Neural cell (in vitro differentiated cells): Measurements from ENCODE around the gene MYEOV.

Experiments
- CTCF ChIP-seq: fragments of 450-650 bp; IDR thresholded peaks from 2 replicates; pipeline ENCODE4 v1.5.1; 2014; ENCODE audit warnings: antibody characterized with exemption, mild to moderate bottlenecking, moderate library complexity; ENCODE audit not compliant: poor library complexity, severe bottlenecking
- EP300 ChIP-seq: fragments of 450-650 bp; conservative IDR thresholded peaks from 2 replicates; pipeline ENCODE4 v1.6.1; 2014; ENCODE audit warnings: antibody characterized with exemption, mild to moderate bottlenecking, moderate library complexity; ENCODE audit not compliant: poor library complexity, severe bottlenecking
- RAD21 ChIP-seq: fragments of 450-650 bp; conservative IDR thresholded peaks from 2 replicates; pipeline ENCODE4 v1.6.1; 2014; ENCODE audit warnings: antibody characterized with exemption, mild to moderate bottlenecking, moderate library complexity
- SMC3 ChIP-seq: fragments of 450-650 bp; conservative IDR thresholded peaks from 2 replicates; pipeline ENCODE4 v1.6.1; 2014; ENCODE audit warnings: antibody characterized with exemption, mild to moderate bottlenecking, moderate library complexity; ENCODE audit not compliant: poor library complexity
- TAF1 ChIP-seq: IDR thresholded peaks from 2 replicates; pipeline ENCODE4 v1.6.1; 2012; ENCODE audit warnings: low read depth

- TF ChIP-seq CTCF (no peak), TAF1 (no peak), RAD21 (no peak), EP300 (no peak), SMC3 (no peak)
Measured at GRCh38 chr11:69267395-69267805, 26.6 kb upstream of the MYEOV start.
